ENCODE data around the gene MFAP4.

DNA sequence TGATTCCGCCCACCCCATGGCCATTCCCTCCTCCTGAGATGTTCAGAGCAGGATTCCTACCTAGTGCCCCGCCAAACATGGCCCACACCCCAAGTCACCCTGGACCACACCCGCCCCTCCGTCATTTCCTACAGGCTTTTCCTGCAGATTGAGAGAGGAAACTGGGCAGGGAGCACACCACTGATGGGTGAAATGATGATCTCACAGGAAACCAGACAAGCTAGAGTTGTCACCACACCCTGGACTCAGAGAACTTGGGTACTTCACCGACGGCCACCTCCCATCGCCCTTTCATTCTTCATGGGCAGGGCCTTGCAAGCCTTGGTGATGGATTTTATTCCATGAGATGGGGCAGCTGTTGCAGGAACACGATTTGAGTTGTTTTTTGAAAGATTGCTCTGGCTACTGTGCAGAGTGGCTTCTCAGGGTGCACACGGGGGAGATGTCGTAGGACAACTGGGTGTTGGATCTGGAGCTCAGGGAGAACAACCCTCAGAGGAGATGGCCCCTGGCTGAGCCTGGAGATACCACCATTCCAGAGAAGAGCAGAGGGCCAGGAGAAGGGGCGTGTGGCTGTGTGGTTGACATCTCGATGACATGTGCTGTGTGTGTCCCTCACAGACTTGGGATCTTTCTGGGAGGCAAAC lies 17.0 kb downstream of the MFAP4 start:
- TF ChIP-seq, protein P1, sequence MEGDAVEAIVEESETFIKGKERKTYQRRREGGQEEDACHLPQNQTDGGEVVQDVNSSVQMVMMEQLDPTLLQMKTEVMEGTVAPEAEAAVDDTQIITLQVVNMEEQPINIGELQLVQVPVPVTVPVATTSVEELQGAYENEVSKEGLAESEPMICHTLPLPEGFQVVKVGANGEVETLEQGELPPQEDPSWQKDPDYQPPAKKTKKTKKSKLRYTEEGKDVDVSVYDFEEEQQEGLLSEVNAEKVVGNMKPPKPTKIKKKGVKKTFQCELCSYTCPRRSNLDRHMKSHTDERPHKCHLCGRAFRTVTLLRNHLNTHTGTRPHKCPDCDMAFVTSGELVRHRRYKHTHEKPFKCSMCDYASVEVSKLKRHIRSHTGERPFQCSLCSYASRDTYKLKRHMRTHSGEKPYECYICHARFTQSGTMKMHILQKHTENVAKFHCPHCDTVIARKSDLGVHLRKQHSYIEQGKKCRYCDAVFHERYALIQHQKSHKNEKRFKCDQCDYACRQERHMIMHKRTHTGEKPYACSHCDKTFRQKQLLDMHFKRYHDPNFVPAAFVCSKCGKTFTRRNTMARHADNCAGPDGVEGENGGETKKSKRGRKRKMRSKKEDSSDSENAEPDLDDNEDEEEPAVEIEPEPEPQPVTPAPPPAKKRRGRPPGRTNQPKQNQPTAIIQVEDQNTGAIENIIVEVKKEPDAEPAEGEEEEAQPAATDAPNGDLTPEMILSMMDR (conservative IDR thresholded peaks at IDR 0.05), result no peak
- no peak for TF ChIP-seq EZH2 (IDR thresholded peaks at IDR 0.05; ENCODE audit: low read depth)

All from PC-9 (cell line).